Neural progenitor cell (in vitro differentiated cells): ENCODE measurements around the gene RAB11FIP5.

Experiments used
- EZH2 ChIP-seq: fragments of 200-600 bp; sonication (generic); IDR thresholded peaks from 2 replicates; pipeline ENCODE4 v1.6.1; 2017; ENCODE audit warnings: antibody characterized with exemption, mild to moderate bottlenecking, moderate library complexity
- TF ChIP-seq, protein P1 (sequence below): fragments of 200-600 bp; sonication (generic); IDR thresholded peaks from 2 replicates; pipeline ENCODE4 v1.5.1; 2017; ENCODE audit warnings: antibody characterized with exemption, mild to moderate bottlenecking

GRCh38 chr2:73134471-73134870 is 21.7 kb upstream of the RAB11FIP5 start:
- TF ChIP-seq, protein P1, sequence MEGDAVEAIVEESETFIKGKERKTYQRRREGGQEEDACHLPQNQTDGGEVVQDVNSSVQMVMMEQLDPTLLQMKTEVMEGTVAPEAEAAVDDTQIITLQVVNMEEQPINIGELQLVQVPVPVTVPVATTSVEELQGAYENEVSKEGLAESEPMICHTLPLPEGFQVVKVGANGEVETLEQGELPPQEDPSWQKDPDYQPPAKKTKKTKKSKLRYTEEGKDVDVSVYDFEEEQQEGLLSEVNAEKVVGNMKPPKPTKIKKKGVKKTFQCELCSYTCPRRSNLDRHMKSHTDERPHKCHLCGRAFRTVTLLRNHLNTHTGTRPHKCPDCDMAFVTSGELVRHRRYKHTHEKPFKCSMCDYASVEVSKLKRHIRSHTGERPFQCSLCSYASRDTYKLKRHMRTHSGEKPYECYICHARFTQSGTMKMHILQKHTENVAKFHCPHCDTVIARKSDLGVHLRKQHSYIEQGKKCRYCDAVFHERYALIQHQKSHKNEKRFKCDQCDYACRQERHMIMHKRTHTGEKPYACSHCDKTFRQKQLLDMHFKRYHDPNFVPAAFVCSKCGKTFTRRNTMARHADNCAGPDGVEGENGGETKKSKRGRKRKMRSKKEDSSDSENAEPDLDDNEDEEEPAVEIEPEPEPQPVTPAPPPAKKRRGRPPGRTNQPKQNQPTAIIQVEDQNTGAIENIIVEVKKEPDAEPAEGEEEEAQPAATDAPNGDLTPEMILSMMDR = no peak
- TF ChIP-seq EZH2 = no peak
